ENCODE results near the gene PANK3. TPM values are rescaled to one million over a fixed set of nuclear protein-coding genes. Genes with fewer than 3 reads are reported as not detected.

The PANK3 gene
- total and polyA plus RNA-seq, 5 donors = 5.3 to 38.6 (median 32.6) TPM

GRCh38 chr5:168527756-168528295, 51.3 kb downstream of the PANK3 start:
- no peaks in the 10 kb centered on the region for H3K4me1 ChIP-seq (ENCODE audit: control insufficient read depth, insufficient read depth, low read length)
- no peak overlapping the region for H3K4me3 ChIP-seq (ENCODE audit: low read length)
- DNase-seq (no peak), ATAC-seq (no peak)
- no peaks in the 10 kb centered on the region for H3K27me3 ChIP-seq (ENCODE audit: control insufficient read depth, insufficient read depth)
- 80% methylated on average over 4 of the region's 4 CpGs for WGBS
- H3K27ac ChIP-seq (ENCODE audit: low read length) = no peak overlapping the region
- no peaks in the 10 kb centered on the region for H3K9me3 ChIP-seq (ENCODE audit: control insufficient read depth, low read length)
- intact Hi-C loops (cut with DNase I) = no loop called here

GRCh38 chr5:168525856-168526255, 53.3 kb downstream of the PANK3 start:
- intact Hi-C loops (cut with DNase I) = no loop called here
- no peaks in the 10 kb centered on the region for H3K4me1 ChIP-seq (ENCODE audit: control insufficient read depth, insufficient read depth, low read length)
- ATAC-seq (no peak), DNase-seq (no peak)
- H3K9me3 ChIP-seq (ENCODE audit: control insufficient read depth, low read length) = no peaks in the 10 kb centered on the region
- no peak overlapping the region for H3K27ac ChIP-seq (ENCODE audit: low read length)
- H3K4me3 ChIP-seq (ENCODE audit: low read length) = no peak overlapping the region
- no peaks in the 10 kb centered on the region for H3K27me3 ChIP-seq (ENCODE audit: control insufficient read depth, insufficient read depth)
- WGBS = 71% methylated on average over 2 of the region's 2 CpGs

GRCh38 chr5:168513861-168514428, 65.2 kb downstream of the PANK3 start:
- H3K4me1 ChIP-seq (ENCODE audit: control insufficient read depth, insufficient read depth, low read length) = no peaks in the 10 kb centered on the region
- H3K27ac ChIP-seq (ENCODE audit: low read length) = no peak overlapping the region
- no peaks in the 10 kb centered on the region for H3K27me3 ChIP-seq (ENCODE audit: control insufficient read depth, insufficient read depth)
- H3K4me3 ChIP-seq (ENCODE audit: low read length) = no peak overlapping the region
- ATAC-seq (no peak), DNase-seq (no peak)
- H3K9me3 ChIP-seq (ENCODE audit: control insufficient read depth, low read length) = no peaks in the 10 kb centered on the region
- over 99% methylated on average over 2 of the region's 2 CpGs for WGBS
- intact Hi-C loops (cut with DNase I) = no loop called here

- Histone ChIP-seq H3K9me3 (ENCODE audit: control insufficient read depth, low read length) (no peaks in the 10 kb centered on the region), H3K4me3 (ENCODE audit: low read length) (no peak overlapping the region), H3K27ac (ENCODE audit: low read length) (no peak overlapping the region), H3K27me3 (ENCODE audit: control insufficient read depth, insufficient read depth) (no peaks in the 10 kb centered on the region), H3K4me1 (ENCODE audit: control insufficient read depth, insufficient read depth, low read length) (no peaks in the 10 kb centered on the region)
- no peak for ATAC-seq
- no peak for DNase-seq
- WGBS = 93% methylated on average over 7 of the region's 7 CpGs
- intact Hi-C loops (cut with DNase I) = no loop called here
Measured at GRCh38 chr5:168502563-168503237, 76.5 kb downstream of the PANK3 start.

Small RNAs within 50 kb of the gene (microRNA-seq; reads per million reads assigned to microRNA genes)
- 0 reads per million in 2 donors for gene MIR103A1
- 0 reads per million in 2 donors for gene MIR103B1

Other genes starting within 250 kb of the PANK3 start
- 10 to 100 TPM; 47.1 to 54.3 (median 50.9) TPM for gene RARS1, start 92.9 kb downstream of the PANK3 start, total RNA-seq
- gene RARS1, start 92.9 kb downstream of the PANK3 start, polyA plus RNA-seq = 27.9 TPM
- not detected for gene FBLL1, start 50.1 kb downstream of the PANK3 start, total RNA-seq
- 0.09 TPM for gene FBLL1, start 50.1 kb downstream of the PANK3 start, polyA plus RNA-seq